Aorta (tissue), 5 donors: ENCODE measurements around the gene KRT80. TPM values are rescaled to one million over a fixed set of nuclear protein-coding genes. Genes with fewer than 3 reads are reported as not detected.

ENCODE experiments used
- ATAC-seq: fragments of 200-7000 bp; cut with Tn5 transposase; one replicate; pipeline ENCODE4 v1.9.1; 2022; ENCODE audit warnings: moderate library complexity; ENCODE audit not compliant: low FRiP score
- DNase-seq, 2 donors: peaks; one replicate each; pipeline ENCODE4 v3.0.0-alpha.2; 2020
- H3K27ac ChIP-seq, 2 donors: one replicate each; pipeline ENCODE4 v1.5.1; 2013; ENCODE audit warnings: low read length in 2 of 2, mild to moderate bottlenecking in 2 of 2, moderate library complexity in 2 of 2, control low read depth in 1 of 2, inconsistent platforms in 1 of 2, low read depth in 1 of 2
- H3K27me3 ChIP-seq, 2 donors: one replicate each; pipeline ENCODE4 v1.6.1; 2013; ENCODE audit warnings: control low read depth in 1 of 2, low read length in 1 of 2, mild to moderate bottlenecking in 1 of 2, moderate library complexity in 1 of 2; ENCODE audit not compliant: insufficient read depth in 2 of 2, control insufficient read depth in 1 of 2
- H3K36me3 ChIP-seq, 2 donors: one replicate each; pipeline ENCODE4 v1.6.1; 2013; ENCODE audit warnings: control low read depth in 1 of 2, low read length in 1 of 2, mild to moderate bottlenecking in 1 of 2; ENCODE audit not compliant: insufficient read depth in 2 of 2, control insufficient read depth in 1 of 2
- H3K4me1 ChIP-seq, 2 donors: one replicate each; pipeline ENCODE4 v1.6.1; 2013; ENCODE audit warnings: low read length in 2 of 2, control low read depth in 1 of 2, mild to moderate bottlenecking in 1 of 2, moderate library complexity in 1 of 2; ENCODE audit not compliant: insufficient read depth in 2 of 2, control insufficient read depth in 1 of 2
- H3K4me3 ChIP-seq, 2 donors: one replicate each; pipeline ENCODE4 v1.5.1; 2013; ENCODE audit warnings: low read length in 2 of 2, control low read depth in 1 of 2, mild to moderate bottlenecking in 1 of 2
- H3K9me3 ChIP-seq: one replicate; pipeline ENCODE4 v1.6.1; 2013; ENCODE audit warnings: mild to moderate bottlenecking, low read length; ENCODE audit not compliant: control insufficient read depth
- WGBS, 2 donors: extraction: QIAGEN DNeasy Blood & Tissue Kit; methylation state at CpG; one replicate each; pipeline ENCODE4 v1.1.7; 2013; 5-methylcytosine and 5-hydroxymethylcytosine counted together
- intact Hi-C, 2 donors: fragments of 100-400 bp; cut with DNase I; formaldehyde crosslinking; loops; one replicate each; pipeline versions ENCODE4 v1.14.2 to v1.15.0; 2022
- polyA plus RNA-seq, 2 donors: library from polyadenylated mRNA; stranded (reverse); fragments of 200-250 nt; gene quantifications; one replicate each; pipeline ENCODE4 v1.2.3, GENCODE V29; 2013
- total RNA-seq, 2 donors: library from RNA; stranded (reverse); fragmentation: NEBNext Ultra II Directional; extraction: Animal tissue kit (Norgen Biotek cat#: 25700); gene quantifications; one replicate each; pipeline ENCODE4 v1.2.1, GENCODE V29; 2021
- donor health status: healthy with polysubstance abuse.
- donor health status: Bipolar disorder and iron deficiency.
- donor health status: DM: no; HTN: no; CAD: no.
- donor health status: DM: no; HTN: no; CAD: no.
- donor health status: DM: yes; HTN: yes; CAD: no.

The KRT80 gene
- total and polyA plus RNA-seq, 4 donors: 0.12 to 0.71 (median 0.20) TPM; not detected in 1

- Histone ChIP-seq H3K9me3 (no peaks in the 10 kb centered on the region), H3K27ac (no peak overlapping the region), H3K4me3 (no peak overlapping the region), H3K4me1 (no peaks in the 10 kb centered on the region), H3K27me3 (no peaks in the 10 kb centered on the region), H3K36me3 (no peaks in the 10 kb centered on the region)
- ATAC-seq (no peak), DNase-seq (no peak)
- 88 to 91% methylated on average over 3 of the region's 3 CpGs for WGBS, 2 donors
- intact Hi-C loops: no loop called here
Measured at GRCh38 chr12:52162981-52163380, 28.8 kb downstream of the KRT80 start.

DNA sequence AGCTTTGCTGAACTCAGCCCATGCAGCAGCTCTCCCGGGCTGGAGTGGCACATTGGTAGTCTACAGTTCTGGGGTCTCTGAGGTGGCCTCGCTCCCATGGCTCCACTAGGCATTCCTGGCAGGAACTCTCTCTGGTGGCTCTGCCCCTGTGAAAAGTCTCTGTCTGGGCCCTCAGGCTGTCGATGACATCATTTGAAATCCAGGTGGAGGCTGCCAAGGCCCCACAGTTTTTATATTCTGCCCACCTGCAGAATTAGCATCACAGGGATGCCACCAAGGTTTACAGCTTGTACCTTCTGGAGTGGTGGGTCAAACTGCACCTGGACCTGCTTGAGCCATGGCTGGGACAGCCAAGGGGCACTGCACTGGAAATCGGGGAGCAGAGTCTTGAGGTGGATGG lies 31.6 kb downstream of the KRT80 start:
- Histone ChIP-seq H3K4me1 (no peaks in the 10 kb centered on the region), H3K27me3 (no peaks in the 10 kb centered on the region), H3K9me3 (no peaks in the 10 kb centered on the region), H3K27ac (no peak overlapping the region), H3K36me3 (no peaks in the 10 kb centered on the region), H3K4me3 (no peak overlapping the region)
- 97% methylated on average over 4 of the region's 4 CpGs for WGBS, 2 donors
- DNase-seq (no peak), ATAC-seq (no peak)
- intact Hi-C loops: no loop called here

- WGBS, 2 donors: 80 to 83% methylated on average over 5 of the region's 5 CpGs
- intact Hi-C loops: loop anchor here (2.0 to 10.0 kb wide), 7 partner anchors 169 to 825 kb away; no protein-coding TSS in a partner anchor
Measured at GRCh38 chr12:52157566-52158150, 34.2 kb downstream of the KRT80 start.

GRCh38 chr12:52156757-52157565 lies 34.9 kb downstream of the KRT80 start:
- WGBS, 2 donors: 35 to 36% methylated on average over 15 of the region's 15 CpGs
- intact Hi-C loops: loop anchor here (1.0 to 10.0 kb wide), 8 partner anchors 170 to 825 kb away; no protein-coding TSS in a partner anchor
- Histone ChIP-seq H3K27me3 (no peaks in the 10 kb centered on the region), H3K9me3 (no peaks in the 10 kb centered on the region), H3K36me3 (no peaks in the 10 kb centered on the region), H3K27ac (no peak overlapping the region), H3K4me3 (no peak overlapping the region), H3K4me1 (no peaks in the 10 kb centered on the region)
- ATAC-seq (peak; percentile 81), DNase-seq (peak; percentile 82 to 94)

More at GRCh38 chr12:52157566-52158150, 34.2 kb downstream of the KRT80 start:
- no peaks in the 10 kb centered on the region for H3K27me3 ChIP-seq
- no peak overlapping the region for H3K27ac ChIP-seq
- no peaks in the 10 kb centered on the region for H3K36me3 ChIP-seq
- H3K4me3 ChIP-seq: no peak overlapping the region
- H3K9me3 ChIP-seq: no peaks in the 10 kb centered on the region
- no peak for ATAC-seq
- no peak for DNase-seq
- no peaks in the 10 kb centered on the region for H3K4me1 ChIP-seq

DNA sequence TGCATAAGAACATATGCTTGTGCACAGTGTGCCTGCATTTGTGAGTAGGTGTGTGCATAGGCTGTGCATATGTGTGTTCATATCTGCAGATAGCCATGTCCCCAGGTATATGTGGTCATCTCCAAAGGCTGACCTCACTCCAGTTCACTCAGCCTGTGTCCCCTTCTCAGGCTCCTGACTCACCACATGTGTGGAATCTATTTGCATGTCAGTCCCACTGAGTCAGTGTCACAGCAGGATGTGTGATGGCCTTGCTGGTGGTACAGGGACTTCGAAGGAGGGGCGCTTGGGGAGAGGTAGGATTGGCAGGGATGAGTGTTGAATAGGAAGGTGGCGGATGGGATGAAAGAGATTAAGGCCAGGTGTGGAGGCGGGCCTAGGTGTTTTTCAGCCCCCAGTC lies 35.5 kb downstream of the KRT80 start:
- intact Hi-C loops: loop anchor here (1.0 to 10.0 kb wide), 8 partner anchors 170 to 826 kb away; no protein-coding TSS in a partner anchor
- no peak for ATAC-seq
- 68 to 81% methylated on average over 4 of the region's 4 CpGs for WGBS, 2 donors

GRCh38 chr12:52155048-52155868 lies 36.6 kb downstream of the KRT80 start:
- DNase-seq (no peak), ATAC-seq (no peak)
- Histone ChIP-seq H3K36me3 (no peaks in the 10 kb centered on the region), H3K4me1 (no peaks in the 10 kb centered on the region), H3K9me3 (no peaks in the 10 kb centered on the region), H3K4me3 (no peak overlapping the region), H3K27ac (no peak overlapping the region), H3K27me3 (no peaks in the 10 kb centered on the region)
- 77 to 80% methylated on average over 8 of the region's 8 CpGs for WGBS, 2 donors
- intact Hi-C loops: loop anchor here (5.0 to 10.0 kb wide), 6 partner anchors 217 to 827 kb away; no protein-coding TSS in a partner anchor

More for the DNA sequence above, 35.5 kb downstream of the KRT80 start:
- no peaks in the 10 kb centered on the region for H3K4me1 ChIP-seq
- H3K27ac ChIP-seq: no peak overlapping the region
- DNase-seq: no peak
- H3K27me3 ChIP-seq: no peaks in the 10 kb centered on the region
- H3K4me3 ChIP-seq: no peak overlapping the region
- H3K9me3 ChIP-seq: no peaks in the 10 kb centered on the region
- H3K36me3 ChIP-seq: no peaks in the 10 kb centered on the region

DNA sequence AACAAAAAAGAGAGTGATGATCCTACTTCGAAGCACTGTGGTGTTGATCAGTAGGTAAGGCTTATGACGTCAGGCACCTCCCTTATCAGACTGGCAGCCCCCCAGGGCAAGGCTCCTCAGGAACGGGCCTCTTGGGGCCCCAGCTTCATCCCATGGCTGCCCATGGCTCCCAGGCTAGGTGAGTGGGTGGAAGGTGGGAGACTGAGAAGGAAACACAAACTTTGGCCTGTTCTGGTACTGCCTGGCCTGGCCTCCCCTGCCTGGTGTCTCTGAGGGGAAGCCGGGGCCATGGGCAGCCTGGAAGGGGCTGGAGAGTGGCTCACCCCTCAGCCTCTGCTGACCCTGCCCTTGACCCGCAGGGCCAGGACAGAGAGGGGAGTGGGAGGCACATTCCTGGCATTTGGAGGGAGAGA lies 38.9 kb downstream of the KRT80 start:
- Histone ChIP-seq H3K27me3 (no peaks in the 10 kb centered on the region), H3K4me3 (no peak overlapping the region), H3K27ac (no peak overlapping the region), H3K4me1 (no peaks in the 10 kb centered on the region), H3K36me3 (no peaks in the 10 kb centered on the region), H3K9me3 (no peaks in the 10 kb centered on the region)
- intact Hi-C loops: loop anchor here (5.0 to 10.0 kb wide), 3 partner anchors 362 to 822 kb away; no protein-coding TSS in a partner anchor
- WGBS, 2 donors: 81% methylated on average over 5 of the region's 5 CpGs
- ATAC-seq: no peak
- DNase-seq: no peak
